Upper lobe of left lung (tissue), 4 donors: ENCODE results near the gene MRM1.

ENCODE experiments used
- CTCF ChIP-seq, 6 experiments: fragments of 450-650 bp in 4 of 6; fragments of 200-600 bp in 2 of 6; sonication (generic) in 2 of 6; IDR thresholded peaks; one replicate each; pipeline ENCODE4 v1.5.1; 2016 to 2019; ENCODE audit warnings: antibody characterized with exemption in 6 of 6
- POLR2A ChIP-seq, 4 donors: fragments of 450-650 bp; IDR thresholded peaks; one replicate each; pipeline ENCODE4 v1.5.1; 2016 to 2017; ENCODE audit warnings: antibody characterized with exemption in 4 of 4, mild to moderate bottlenecking in 2 of 4

GRCh38 chr17:36653374-36653773 lies 52.0 kb downstream of the MRM1 start:
- TF ChIP-seq CTCF (IDR thresholded peaks at IDR 0.05) (no peak), POLR2A (IDR thresholded peaks at IDR 0.05) (no peak)
